ENCODE measurements around the gene SLC16A6. TPM values are rescaled to one million over a fixed set of nuclear protein-coding genes. Genes with fewer than 3 reads are reported as not detected.
"Not testable (repeated sequence)": the region's sequence is repeated elsewhere in the genome, so short reads cannot be mapped to it uniquely, and the experiment has no call there.

The SLC16A6 gene
- total RNA-seq = 1 to 10 TPM; 8.0 to 8.1 TPM

GRCh38 chr17:68290955-68291835, at the start of gene SLC16A6, which contains the start of gene ARSG:
SLC16A6 (minus strand) TSS chr17:68291127; CDS start chr17:68278320, 12,807 bp downstream.
ARSG (plus strand) TSS chr17:68291495; CDS start chr17:68307494, 15,999 bp downstream.
- ChIA-PET POLR2A (interaction anchor here (0.5 to 3.8 kb wide), 18 partner anchors 33 to 476 kb away, joined by 3 to 28 read pairs (median 5); partner anchors contain the start of gene AMZ2), CTCF (interaction anchor here (1.0 to 2.0 kb wide), 5 partner anchors 11 to 168 kb away, joined by 3 to 9 read pairs (median 4); no protein-coding TSS in a partner anchor)

DNA sequence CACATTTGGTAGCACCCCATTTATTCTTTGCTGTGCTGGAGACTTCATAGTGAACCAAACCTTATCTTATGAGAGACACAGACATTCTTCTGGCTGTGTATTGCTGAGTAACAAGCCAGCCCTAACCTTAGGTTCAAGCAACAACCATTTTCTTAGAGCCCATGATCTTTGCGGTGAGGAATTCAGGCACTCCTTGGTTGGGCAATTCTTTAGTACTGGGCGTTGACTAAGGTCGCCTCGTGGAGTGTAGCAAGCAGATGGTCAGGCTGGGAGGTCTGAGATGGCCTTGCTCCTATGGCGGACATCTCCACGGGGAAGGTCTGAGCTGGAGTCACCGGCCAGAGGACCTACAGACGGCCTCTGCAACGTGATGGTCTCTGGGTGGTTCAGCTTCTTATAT, 43.5 kb upstream of the SLC16A6 start:
- POLR2A ChIA-PET = no interaction called here

DNA sequence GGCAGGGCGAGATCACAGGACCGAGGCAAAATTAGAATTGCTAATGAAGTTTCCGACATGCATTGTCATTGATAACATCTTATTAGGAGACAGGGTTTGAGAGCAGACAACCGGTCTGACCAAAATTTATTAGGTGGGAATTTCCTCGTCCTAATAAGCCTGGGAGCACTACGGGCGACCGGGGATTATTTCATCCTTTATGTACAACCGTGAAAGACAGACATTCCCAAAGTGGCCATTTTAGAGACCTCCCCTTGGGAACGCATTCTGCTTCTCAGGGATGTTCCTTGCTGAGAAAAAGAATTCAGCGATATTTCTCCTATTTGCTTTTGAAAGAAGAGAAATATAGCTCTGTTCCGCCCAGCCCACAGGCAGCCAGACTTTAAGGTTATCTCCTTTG, 41.0 kb upstream of the SLC16A6 start:
- CTCF ChIA-PET, POLR2A ChIA-PET: not testable (repeated sequence)

More for the DNA sequence above, 43.5 kb upstream of the SLC16A6 start:
- CTCF ChIA-PET = no interaction called here

DNA sequence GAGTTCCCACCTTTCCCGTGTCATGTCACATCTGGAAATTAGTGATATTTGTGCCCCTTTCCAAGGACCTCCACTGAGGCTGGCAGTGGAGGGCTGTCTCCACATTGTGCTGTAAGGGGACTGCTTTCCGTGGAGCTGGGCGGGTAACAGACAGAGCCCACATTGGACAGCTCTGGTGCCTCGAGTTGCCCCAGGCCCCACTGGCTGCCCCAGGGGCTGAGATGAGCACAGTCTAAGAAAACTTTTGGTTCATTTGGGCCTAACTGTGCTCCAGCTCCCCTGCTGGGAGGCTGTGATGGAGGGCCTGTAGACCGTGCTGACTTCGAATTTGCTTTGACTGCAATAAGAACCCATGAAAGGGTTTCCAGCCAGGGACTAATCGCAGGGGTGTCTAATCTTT, 38.4 kb upstream of the SLC16A6 start:
- ChIA-PET POLR2A (no interaction called here), CTCF (interaction anchor here (0.6 kb wide), 1 partner anchor 221 kb away, joined by 4 read pairs; no protein-coding TSS in a partner anchor)

DNA sequence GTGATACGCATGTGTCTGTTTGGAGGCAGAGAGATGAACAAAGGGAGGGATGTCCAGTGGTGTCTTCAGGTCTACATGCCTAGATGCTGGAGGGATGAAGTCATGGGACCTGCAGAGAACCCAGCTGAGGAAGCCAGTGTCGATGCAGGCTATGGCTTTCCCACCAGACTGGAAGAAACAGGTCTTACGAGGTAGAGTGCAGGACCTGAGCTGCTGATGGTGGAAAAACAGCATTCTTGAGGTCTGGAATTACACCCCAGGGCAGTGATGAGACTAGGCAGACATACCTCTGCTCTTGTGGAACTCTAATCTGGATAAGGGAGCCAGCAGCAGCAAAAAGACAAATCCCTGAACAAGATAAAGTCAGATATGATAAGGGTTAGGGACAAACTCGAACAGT, 37.7 kb upstream of the SLC16A6 start:
- ChIA-PET POLR2A (no interaction called here), CTCF (interaction anchor here (1.4 kb wide), 1 partner anchor 108 kb away, joined by 3 read pairs; no protein-coding TSS in a partner anchor)

DNA sequence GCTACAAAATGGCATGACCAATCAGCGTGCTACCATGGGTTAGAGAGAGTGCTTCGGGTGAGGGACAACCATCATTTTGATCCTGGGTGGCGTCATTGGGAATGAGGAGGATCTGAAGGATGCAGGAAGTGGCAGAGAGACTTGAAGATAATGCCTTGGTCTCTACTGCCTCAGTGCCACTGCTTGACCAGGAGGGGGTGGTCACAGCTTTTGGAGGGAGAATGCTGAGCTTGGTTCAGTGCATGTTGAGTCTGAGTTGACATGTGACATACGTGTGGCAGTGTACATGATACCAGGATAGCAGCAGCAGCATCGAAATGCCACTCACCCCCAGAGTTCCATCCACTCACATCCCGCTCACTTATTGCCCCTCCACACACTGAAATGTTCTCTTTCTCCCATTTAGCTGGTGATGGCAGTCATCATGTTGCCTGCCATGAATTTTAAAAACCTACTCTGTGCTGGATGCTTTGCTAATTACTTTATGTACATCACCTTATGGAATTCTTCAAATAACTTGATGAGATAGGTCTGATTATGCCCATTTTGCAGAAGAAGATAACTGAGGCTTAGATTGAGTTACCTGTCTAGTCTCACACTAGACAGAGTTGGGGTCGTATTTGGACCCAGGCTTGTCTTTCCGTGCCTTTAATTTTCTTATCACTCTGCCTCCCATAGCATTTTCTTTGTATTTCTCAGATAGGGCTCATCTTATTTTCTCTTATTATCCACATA, 37.1 kb upstream of the SLC16A6 start:
- ChIA-PET POLR2A (no interaction called here), CTCF (interaction anchor here (1.4 kb wide), 1 partner anchor 108 kb away, joined by 3 read pairs; no protein-coding TSS in a partner anchor)

DNA sequence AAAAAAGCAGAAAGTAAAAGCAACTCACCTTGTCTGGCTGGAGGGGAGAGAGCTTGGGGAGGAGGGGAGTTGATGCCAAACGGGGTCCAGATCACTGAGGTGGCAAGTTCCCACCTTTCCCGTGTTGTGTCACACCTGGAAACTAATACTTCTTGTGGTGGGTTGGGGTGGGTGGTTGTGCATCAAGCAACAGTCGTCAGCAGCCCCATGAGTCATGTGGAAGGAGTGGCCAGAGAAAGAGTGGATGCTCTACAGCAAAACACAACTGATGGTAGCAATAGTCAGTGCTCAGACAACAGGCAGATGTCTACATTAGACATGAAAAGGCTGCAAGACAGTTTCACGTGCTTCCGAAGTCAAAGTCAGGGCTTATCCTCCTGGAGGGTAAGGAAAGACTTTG, 35.8 kb upstream of the SLC16A6 start:
- ChIA-PET POLR2A (no interaction called here), CTCF (no interaction called here)

DNA sequence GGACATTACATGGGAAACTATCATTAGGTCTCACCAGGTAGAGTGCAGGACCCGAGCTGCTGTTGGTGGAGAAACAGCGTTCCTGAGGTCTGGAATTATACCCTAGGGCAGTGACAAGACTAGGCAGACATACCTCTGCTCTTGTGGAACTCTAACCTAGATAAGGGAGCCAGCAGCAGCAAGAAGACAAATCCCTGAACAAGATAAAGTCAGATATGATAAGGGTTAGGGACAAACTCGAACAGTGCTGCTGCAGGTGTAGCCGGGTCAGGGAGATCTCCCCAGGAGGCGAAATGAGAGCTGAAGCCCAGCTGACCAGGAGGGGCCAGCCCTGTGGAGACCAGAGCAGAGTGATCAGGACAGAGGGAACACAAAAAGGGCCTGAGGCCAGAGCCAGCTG, 35.0 kb upstream of the SLC16A6 start:
- ChIA-PET POLR2A (no interaction called here), CTCF (interaction anchor here (0.6 kb wide), 1 partner anchor 190 kb away, joined by 3 read pairs; no protein-coding TSS in a partner anchor)

GRCh38 chr17:68324654-68325336, 33.9 kb upstream of the SLC16A6 start:
- CTCF ChIA-PET = no interaction called here

DNA sequence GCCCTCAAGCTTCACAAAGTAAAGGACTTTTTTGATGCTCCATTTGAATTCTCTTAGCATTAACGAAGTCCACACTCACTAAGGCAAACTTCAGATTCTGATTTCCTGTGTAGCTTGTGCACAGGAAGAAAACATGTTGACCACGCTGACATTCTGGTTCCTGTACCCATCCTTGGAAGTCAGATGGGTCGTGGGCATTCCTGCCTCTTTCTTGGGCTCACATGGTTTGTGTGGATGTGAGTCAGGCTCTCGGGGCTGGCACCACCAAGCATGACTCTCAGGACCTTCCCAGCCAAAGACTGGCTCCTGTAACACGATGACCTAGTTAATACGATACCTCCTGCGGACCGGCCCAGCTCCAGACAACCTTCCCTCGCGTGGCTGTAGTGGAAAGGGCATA, 33.2 kb upstream of the SLC16A6 start:
- POLR2A ChIA-PET = interaction anchor here (0.9 kb wide), 1 partner anchor 33 kb away, joined by 3 read pairs; the partner anchor contains the start of gene SLC16A6
- CTCF ChIA-PET = no interaction called here

More at GRCh38 chr17:68324654-68325336, 33.9 kb upstream of the SLC16A6 start:
- POLR2A ChIA-PET = interaction anchor here (0.6 to 0.9 kb wide), 2 partner anchors 34 to 78 kb away, joined by 3 to 5 read pairs; partner anchors contain the start of gene SLC16A6

- ChIA-PET POLR2A (no interaction called here), CTCF (no interaction called here)
Observed at GRCh38 chr17:68322630-68323029, 31.7 kb upstream of the SLC16A6 start.

DNA sequence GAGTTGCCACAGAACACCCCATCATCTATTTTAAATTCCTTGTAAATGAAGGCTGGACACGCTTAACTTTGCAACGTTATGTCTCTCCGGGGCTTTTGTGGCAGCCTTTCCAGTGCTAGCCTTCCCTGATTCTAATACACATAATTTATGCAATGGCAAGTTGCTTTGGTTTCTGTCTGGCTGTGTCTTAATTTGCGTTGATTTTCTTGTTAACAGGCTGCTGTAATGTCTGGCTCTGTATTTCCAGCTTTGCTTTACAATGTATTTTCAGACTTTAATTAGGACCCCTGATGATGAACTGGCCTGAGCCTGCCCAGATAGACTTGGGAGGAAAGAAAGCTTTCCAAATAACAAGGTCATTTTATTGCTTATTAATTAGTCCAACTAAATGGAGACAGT, 30.6 kb upstream of the SLC16A6 start:
- ChIA-PET CTCF (interaction anchor here (0.9 to 1.4 kb wide), 2 partner anchors 14 to 58 kb away, joined by 3 to 4 read pairs; no protein-coding TSS in a partner anchor), POLR2A (no interaction called here)

- ChIA-PET POLR2A (no interaction called here), CTCF (interaction anchor here (0.6 to 1.4 kb wide), 3 partner anchors 14 to 57 kb away, joined by 3 to 4 read pairs (median 3); no protein-coding TSS in a partner anchor)
Observed at GRCh38 chr17:68320943-68321555, 30.1 kb upstream of the SLC16A6 start.

DNA sequence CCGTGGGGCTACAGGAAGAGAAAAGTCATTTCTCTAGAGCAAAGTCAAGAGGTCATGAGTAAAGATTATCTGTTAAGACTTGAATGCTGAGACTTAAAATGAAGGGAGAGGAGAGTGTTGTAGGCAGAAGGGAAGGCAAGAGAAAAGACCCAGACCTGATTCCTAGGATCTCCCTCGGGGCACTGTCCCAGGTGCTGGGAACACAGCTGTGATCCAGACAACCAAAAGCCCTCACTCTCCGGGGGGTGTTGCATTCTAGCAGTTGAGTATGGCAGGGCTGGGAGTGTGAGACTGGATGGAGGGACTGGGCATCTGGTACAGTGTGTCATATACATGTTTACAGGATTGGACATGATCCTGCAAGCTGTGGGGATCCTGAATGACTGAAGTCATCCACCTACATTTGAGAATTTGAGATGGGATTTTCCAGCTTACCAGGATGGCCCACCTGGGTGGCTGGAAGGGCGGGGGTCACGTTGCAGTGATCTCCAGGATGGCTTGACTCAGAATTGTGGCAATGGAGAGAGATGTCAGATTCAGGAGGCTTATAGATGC, 29.5 kb upstream of the SLC16A6 start:
- POLR2A ChIA-PET = no interaction called here
- CTCF ChIA-PET = no interaction called here

GRCh38 chr17:68319410-68320162, 28.7 kb upstream of the SLC16A6 start:
- POLR2A ChIA-PET = no interaction called here
- CTCF ChIA-PET = no interaction called here

GRCh38 chr17:68318103-68318991, 27.4 kb upstream of the SLC16A6 start:
- ChIA-PET CTCF (no interaction called here), POLR2A (no interaction called here)

DNA sequence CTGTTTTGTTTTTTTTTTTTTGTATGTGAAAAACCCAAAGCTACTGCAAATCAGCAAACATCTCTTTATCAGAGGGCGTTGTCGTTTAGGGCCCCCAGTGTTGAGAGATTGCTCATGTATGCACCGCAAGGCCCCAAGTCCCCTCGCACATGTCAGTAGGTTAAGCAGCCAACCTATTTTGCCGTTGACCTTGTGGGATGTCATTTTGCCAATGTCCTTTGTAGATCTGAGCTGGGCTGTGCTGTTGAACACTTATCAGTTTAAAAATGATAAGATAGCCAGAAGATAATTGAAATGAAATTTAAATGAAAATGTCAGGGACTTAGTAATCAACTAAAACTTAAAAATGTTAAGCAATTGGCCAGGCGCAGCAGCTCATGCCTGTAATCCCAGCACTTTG, 26.5 kb upstream of the SLC16A6 start:
- ChIA-PET POLR2A (no interaction called here), CTCF (no interaction called here)

Data from activated CD8-positive, alpha-beta memory T cell treated with anti-CD3 and anti-CD28 coated beads for 36 hours (primary cell).